ENCODE measurements around the gene PSD2.

The PSD2 gene

DNA sequence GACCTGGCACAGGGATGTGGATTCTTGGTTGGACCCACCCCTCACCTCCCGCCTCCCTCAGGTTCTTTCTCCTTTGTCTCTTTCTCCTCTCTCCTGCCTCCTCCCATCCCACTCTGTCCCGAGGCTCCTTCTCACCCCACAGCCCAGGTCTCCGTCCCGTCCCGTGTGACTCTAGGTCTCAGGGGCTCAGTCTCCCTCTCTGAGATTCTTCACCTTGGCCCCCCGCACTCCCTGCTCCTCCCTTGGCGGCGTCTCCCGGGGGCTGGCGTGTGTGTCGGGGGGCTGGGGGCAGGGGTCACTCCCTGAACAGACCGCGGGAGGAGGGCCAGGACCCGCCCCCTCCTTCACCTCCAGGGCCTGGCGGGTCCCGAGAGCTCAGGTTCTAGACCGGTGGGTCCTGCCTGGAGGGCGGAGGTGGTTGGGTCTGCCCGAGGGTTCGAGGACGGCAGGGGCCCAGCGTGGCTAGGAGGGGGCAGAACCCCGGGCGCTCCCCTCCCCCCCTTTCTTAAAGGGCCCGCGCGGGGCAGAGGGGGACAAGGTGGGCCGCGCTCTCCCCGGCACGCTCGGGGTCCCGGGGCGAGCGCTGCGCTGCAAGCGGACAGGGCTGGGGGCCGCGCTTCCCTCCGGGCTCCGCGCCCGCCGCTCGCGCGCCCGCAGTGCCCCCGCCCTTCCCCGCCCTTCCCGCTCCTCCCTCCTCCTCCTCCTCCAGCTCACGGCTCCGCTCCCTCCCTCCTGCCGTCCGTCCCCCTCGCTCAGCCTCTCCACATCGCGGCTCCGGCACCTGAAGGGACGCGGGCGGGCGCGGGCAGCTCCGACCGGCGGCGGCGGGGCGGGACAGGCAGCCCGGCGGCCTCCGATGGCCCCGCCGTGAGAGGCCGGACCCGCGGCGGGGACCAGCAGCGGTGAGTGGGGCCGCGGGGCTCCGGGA is at the start of gene PSD2:
Gene PSD2, plus strand, starts transcription at position 735 of the 928 bp plus-strand sequence. CDS start 13,633 bp downstream, outside the sequence.
- DNase-seq, result no peak

DNA sequence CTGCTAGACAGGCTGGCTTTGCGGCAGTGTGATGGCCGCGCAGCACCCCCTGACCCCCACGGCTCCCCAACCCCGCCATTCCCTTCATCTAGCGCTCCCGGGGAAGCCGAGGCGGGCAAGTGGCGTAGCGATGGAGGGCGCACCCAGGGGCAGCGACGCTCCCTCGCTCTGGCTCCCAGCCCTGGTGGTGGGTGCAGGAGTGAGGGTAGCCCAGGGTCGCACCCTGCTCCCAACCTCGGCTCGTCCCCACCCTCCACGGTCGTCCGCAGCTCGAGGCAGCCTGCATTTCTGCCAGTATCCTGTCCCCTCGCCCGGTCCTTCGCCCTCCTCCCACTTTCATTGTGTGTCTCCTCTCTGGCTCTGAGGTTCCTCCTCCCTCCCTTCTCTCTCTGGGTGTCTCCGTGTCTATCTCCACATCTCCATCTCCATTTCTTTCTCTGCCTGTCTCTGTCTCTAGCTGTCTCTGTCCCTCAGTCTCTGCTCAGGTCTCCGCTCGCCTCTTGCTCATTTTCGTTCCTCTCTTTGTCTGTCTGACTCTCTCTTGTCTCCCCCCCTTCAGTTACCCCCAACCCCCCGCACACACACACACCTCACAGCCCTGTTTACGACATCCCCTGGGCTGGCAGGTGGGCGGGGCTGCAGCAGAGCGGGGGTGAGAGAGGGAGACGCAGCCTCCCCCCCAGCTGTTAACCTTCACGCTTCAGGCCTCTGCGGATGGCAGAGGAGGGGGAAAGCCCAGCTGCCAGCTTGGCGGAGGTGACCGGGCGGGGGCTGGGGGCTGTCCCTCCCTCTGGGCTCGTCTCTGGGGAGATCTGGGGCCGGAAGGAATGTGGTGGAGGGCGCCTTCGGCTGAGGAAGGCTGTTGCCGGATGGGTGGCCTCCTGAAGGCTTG is 48.7 kb upstream of the PSD2 start:
- DNase-seq, result peak; percentile 93

DNA sequence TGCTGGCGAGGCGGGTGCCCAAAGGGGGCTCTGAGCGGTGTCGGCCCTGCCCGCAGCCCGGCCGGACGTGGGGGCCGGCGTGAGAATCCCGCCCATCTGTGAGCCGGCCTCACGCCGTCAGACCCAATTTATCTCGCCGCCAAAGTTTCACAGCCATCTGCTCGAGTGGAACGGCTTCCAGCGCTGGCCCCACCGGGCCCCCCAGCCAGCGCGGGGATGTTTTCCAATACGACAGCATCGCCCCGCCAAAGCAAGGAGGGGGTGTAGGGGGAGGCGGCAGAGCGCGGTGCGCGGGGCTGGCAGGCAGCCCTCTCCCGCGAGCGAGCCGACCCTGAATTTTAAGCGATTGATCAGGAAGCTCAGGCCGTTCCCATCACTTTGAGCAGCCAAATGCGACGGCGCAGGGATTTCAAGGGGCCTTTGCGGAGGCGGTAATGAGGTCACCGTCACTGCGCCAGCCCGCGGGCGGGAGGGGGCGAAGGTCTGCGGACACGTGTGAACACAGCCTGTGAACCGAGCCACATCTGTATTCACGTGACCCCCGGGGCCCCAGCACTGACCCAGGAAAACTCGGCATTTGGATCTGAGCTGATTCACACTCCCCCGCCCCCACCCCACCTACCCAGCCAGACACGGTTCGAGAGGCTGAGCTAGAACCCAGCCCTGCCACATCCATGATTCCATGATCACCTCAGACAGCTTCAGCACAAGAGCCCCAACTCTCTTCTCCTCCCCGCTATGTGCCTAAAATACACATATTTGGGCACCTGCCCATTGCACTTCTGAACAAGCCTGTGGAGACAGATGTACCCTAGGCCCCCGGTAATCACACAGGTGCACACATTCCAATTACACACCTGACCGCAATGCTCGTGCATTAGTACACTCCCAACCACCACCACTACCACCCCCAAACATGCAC is 47.8 kb upstream of the PSD2 start:
- peak; percentile 68 for DNase-seq

DNA sequence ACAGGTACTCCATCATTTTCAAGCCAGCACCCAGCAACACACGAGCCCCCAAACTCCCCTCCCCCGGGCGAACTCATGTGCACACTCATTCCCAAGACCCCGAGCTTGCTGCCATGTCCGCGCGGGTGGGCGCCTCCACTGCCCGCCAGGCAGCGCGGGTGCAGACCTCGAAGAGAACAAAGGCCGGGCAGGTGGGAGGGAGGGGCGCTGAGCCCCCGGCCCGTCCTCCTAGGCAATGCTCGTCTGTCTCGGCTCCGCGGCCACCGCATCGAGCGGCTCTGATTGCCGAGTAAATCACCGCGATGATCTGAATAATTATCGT is 47.1 kb upstream of the PSD2 start:
- no peak for DNase-seq

DNA sequence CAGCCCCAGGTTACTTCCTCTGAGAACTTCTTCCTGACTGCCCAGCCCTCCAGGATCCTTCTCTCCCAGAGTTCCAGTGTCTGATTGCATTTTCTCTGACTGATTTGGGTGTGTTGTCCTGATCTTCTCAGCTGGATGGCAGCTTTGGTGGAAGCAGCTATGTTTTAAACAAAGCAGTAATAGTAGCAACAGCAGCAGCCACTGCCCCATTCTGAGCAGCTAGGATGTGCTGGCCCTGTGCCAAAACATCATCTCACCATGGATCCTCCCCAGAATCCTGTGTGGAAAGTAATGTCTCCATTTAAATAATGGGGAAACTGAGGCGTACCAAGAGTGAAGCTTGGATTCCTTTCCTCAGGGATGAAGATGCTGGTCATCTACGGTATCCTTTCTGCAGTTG is 46.4 kb upstream of the PSD2 start:
- DNase-seq, result no peak

DNA sequence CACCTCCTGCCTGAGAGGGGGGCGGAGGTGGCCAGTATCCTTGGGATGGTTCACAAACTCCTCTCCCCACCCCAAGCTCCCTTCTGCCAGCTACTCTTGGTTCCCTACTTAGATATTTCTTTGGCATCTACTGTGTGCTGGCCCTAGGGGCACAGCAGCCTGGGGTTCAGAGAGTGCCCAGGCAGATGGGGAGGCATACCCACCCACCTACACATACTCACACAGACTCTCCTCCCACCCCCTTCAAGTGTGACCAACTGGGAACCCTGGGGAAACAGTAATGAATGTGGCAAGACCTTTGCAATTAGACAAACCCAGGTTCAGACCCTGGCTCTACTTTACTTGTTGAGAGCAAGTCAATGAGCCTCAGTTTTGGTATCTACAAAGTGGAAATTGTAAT is 44.4 kb upstream of the PSD2 start:
- DNase-seq, result no peak

DNA sequence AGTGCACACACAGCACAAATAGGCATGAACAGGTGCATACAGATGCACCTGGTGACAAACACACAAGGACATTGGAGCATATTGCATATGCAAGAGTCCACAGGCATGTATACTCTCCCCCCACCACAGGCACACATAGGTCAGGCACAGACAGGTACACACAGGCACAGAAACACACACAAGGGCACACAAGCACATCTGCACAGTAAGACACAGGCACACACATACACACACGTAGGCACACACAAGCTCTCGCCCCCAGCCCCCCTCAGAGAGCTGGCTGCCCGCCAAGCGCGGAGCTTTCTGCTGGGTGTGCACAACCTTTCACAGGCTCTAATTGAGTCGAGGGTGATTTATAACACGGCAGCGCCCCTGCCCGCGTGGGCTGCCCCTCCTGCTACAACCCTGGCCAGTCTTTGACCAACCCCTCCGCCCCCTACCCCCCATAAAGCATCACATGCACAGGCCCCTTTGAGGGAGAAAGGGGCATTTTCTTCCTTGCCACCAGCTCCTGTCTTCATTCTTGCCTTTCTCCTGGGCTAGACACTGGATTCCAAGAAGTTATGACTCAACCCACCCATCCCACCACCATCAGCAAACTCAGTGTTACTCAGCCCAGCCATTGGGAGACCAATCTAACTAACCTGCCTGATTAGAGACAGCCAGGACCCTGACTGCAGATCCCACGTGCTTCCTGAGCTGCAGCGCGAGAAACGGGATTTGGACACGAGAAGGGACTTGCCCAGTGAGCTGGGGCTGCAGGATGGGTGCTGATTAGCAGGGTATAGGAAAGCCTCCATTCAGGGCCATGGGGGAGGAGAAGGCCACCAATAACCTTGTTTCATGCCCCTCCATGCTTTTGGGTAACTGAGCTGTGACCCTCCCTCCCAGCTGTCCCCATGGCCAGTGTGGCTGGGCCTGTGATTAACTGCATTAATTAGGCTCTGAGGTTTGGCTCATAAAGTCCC is 42.8 kb upstream of the PSD2 start:
- DNase-seq, result no peak

DNA sequence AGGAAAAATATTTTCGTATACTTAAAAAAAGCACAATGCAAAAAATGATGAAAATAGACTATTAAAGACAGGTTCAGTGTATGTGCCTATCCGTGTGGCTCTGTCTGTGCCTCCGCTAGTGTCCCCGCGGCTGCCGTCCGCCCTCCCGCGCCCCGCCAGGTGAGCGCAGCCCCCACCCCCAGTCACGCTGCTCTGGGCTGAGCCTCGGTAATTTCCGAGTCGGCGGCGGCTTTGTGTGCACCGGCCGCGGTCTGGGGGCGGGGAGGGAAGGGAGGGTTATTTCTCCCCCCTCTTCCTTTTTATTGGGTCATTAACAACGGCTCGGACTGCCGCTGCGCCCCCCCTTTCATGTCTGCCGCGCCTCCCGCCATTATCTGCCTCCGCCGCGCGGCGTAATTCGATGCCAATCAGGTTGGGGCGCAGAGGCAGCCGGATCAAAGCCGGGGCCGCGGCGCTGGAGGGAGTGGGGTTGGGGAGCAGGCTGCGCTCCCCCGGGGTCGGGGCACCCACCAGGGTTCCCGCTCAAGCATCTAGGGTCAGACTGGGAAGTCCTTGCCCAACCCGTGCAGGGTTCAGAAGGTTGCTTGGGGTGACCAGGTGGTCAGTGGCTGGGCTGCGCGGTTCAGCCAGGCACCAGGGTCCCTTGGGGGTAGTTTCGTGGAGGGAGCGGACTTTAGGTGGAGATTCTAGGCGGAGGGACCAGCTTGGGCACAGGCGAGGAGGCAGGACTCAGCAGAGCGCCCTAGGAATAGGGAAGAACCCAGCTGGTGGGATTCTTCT is 39.5 kb upstream of the PSD2 start:
- DNase-seq, result peak; percentile 62

DNA sequence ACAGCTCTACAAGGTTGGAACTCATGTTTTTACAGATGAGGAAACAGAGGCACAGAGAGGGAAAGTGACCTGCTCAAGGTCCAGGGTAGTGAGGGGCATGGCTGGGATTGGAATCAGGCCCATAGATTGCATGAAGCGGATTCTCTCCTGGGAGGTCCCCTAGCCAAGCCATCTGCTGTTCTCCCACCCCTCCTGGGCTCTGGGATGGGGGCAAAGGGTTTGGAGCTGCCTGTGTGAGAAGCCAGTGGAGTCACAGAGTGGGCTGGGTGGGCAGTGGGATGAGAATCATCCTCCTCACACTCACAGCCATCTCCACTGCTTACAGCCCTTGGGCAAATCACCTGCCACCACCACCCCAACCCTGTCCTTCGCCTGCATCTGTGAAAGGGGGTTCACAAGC is 38.6 kb upstream of the PSD2 start:
- no peak for DNase-seq

DNA sequence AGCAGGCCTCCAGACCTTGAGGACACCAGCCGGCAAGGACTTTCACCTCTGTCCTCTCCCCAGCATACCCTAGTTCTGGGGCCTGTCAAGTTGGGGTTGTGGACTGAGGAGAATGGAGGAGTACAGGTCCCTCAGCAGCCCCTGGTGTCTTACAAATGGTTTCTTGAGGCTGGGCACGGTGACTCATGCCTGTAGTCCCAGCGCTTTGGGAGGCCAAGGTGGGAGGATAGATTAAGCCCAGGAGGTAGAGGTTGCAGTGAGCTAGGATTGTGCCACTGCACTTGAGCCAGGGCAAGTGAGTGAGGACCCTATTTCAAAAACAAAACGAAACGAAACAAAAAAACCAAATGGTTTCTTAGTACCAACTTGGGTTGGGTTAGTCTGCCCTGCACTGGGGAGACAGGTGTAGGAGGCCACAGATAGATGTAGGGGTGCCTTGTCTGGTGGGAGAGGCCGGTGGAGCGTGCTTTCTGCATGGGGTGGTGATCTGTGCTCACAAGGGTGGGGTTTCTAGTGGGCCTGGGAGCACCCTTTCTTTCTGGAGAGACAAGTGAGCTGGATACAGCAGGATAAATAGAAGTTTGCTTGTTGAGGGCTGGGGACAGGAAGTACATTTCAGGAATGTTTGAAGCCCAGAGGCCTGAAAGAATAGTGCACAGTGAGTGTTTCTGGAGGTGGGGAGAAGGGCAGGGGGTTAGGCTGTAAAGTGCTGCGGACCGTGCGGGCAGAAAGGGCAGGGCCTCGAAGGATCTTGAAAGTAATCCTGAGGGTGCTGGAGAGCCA is 37.7 kb upstream of the PSD2 start:
- DNase-seq, result no peak

DNA sequence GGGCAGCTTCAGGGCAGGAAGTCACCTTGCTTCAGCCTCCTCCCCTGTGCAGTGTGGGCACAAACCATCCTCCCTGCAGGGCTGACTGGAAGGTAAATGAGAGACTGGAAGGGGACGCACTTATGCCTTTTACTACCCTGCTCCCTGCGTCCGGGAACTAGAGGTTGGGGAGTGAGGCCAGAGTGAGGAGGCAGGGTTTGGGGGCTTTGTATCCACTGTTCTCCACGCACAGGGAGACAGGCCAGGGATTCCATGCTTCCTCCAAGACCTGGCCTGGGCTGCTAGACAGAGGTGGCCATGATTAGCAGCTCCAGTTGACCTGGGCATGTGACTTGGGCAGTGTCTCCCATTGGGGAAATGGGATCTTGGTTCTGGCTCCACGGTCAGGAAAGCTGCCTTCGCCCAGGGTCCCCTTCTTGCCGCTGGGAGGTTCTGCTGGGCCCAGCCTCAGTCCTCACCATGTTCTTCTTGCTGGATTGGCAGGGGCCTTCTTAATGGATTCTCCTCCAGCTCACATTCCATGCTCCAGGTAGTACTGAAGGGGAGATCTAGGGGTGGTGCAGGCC is 37.0 kb upstream of the PSD2 start:
- no peak for DNase-seq

DNA sequence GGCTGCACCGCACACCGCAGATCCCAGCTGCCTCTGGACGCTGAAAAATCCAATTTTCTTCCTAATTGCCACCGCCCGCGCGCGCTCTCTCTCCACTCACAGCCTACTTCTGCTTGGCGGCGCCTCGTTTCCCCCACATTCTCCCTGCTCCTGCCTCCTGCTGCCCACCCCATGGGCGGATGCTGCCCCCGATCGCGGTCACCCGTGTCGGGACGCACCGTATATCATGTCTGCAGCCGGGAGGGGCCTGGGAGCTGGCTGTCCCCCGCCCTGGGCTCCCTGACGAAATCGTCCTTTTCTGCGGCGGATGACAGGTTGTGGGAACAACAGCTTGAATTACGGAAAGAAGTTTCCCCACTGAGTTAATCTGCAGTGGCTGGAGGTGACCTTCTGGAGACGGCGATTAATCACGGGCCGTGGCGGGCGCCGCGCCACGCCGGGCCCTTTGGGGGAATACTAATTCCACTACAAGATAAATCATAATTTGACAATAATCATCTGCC is 36.3 kb upstream of the PSD2 start:
- DNase-seq, result no peak

DNA sequence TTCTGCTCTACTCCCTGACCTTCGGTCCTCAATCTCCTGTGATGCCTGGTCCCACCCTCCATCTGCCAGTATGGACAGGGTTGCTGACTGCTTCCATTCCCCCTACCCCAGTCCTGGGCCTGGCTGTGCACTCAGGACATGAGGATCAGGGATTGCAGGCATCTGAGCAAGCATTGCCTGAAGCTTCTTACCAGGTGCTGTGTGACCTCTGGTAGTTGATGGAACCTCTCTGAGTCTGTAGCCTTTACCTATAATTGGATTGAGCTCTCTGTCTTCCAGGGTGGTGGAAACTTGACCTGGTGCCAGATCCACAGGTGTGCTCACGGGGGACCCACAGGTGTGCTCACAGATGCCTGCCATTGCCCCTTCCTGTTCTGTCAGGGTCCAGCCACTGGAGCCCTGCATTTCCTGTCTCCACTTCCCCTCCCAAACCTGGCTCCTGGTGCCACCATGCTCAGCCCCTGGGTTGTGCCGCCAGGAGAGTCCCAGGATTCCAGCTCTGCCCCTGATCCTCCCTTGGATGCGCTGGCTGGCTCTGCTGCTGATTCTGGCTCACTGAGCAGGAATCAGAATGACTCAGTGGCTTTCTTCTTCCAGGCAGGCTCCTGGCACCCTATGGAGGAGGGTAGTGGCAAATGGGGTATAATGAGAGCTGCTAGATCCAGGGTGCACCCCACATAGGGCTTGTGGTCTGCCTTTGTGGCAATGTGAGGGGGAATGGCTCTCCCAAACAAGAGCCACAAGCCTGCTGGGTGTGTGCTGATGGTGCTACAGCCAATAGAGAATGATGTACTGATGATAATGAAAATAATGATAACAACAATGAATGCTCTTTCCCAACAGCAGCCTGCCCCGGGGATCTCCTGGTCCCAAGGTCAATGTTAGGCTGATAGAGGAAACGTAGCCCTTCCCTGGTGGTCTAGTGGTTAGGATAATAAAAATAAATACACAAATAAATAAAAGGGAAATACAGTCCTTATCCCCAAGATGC is 35.2 kb upstream of the PSD2 start:
- no peak for DNase-seq

DNA sequence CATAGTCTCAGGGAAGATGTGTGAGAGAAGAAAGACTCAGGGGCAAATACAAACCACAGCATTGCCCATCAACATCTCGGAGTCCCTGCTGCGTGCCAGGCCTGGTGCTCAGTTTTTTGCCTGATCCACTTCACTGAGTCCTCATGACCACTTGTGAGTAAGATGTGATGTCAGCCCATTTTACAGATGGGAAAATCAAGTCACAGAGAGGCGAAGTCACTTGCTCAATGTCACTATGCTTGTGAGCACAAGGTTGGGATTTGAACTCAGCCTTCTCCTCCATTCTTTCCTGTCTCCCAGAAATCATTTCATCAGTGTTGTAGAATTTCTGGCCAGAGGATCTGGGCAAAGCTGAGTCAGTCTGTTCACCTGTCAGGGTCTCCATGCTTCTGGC is 34.6 kb upstream of the PSD2 start:
- DNase-seq, result no peak

DNA sequence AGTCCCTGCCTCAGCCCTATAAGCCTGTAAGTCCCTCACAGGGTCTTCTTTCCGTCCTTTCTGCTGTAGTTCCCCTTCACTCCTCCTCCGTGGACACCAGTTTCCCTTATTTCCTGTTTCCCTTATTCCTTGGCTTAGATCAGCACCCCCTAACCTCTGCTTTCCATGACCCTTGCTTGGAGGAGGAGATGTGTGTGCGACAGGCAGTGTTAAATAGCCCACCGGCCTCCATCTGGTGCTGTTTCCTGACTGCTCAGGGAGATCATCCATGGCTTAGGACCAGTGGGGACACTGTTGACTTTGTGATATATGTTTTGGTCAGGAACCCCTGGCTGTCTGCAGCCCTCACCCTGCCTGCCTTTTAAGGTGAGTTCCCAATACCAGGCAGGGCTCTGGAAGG is 34.1 kb upstream of the PSD2 start:
- DNase-seq, result no peak

DNA sequence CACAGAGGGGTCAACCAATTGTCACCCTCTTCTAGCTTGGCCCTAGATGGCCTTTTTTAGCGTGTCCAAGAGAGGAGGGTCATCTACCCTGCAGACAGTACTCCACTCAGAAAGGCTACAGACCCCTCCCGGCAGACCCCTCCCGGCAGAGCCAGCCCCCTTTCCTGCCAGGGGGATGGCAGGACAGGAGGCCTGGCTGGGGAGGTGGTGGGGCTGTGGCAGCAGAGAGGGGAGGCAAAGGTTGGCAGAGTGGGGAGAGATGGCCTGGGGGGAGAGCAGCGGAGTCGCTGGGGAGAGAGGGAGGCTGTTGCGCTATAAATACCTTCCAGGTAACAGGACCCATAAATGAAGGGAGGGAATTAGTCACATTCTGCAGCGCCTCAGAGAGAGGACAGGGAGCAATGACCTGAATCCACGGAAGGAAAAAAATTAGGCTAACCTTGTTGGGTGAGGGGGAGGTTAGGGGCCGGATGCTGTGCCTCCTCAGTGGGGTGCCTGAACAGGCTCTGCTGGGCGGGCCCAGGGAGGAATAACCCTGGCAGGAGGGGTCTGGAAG is 32.9 kb upstream of the PSD2 start:
- DNase-seq, result no peak

DNA sequence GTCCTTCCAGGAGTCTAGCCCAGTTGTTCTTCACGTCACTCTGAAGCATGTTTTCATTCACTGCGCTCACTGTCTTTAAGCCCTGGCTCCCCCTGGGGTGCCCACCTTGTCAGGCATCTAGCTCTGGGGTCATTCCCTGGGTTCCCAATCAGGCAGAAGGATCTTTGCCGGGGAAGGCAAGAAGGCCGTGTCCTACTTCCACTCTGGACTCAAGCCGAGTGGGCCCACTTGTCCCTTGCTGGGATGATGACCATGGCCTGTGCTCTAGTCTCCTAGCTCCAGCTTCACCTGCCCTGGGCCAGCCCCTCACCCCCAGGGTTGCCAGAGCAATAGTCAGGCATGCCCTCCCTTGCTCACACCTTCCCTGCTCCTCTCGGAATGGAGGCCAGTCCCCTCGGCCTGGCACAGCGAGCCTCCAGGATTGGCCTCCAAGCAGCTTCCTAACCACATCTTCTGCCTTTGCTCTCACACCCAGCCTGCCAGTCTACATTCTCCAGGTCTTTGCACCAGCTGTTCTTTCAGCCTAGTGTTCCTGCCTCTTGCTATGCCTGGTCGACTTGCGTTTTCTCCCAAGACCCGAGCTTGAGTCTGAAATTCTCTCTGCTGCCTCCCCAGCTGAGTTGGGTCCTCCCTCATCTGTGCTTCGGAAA is 32.2 kb upstream of the PSD2 start:
- no peak for DNase-seq
